Measurements from ENCODE around the gene AMPD3.

Gene AMPD3

GRCh38 chr11:10444725-10445315 is 10.2 kb upstream of the AMPD3 start:
- no peak for TF ChIP-seq Cebpa-rat (IDR thresholded peaks at IDR 0.05)
- Histone ChIP-seq H3K9me3 (no peaks in the 10 kb centered on the region), H3K27me3 (peaks cover 5% of the 10 kb centered on the region; the same call in 1 of the 2 replicates), H3K4me1 (peaks cover 47% of the 10 kb centered on the region), H3K27ac (no peak overlapping the region), H3K4me2 (peak overlapping the region; percentile 44), H3K36me3 (no peaks in the 10 kb centered on the region), H3K9ac (no peak overlapping the region), H3K4me3 (no peak overlapping the region), H4K20me1 (no peaks in the 10 kb centered on the region)

DNA sequence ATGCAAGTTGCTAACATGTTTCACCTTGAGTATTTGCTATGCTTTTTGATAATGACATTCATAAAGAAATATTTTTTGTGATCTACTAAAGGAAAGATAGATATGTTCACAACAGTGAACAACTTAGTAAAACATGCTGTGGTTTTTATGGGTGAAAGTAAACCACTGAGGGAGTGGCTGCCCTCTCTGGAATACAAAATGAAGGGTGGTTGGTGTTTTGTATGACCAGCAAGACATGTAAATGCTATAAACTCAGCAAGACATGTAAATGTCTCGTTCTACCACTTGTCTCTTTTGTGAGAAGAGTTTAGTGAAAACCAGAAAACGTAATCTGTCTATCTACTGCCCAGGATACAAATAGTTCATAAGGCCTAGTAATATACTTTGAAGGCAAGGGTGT is 7.6 kb upstream of the AMPD3 start:
- Histone ChIP-seq H3K36me3 (no peaks in the 10 kb centered on the region), H3K4me3 (no peak overlapping the region)
- no peak for TF ChIP-seq Cebpa-rat (IDR thresholded peaks at IDR 0.05)

DNA sequence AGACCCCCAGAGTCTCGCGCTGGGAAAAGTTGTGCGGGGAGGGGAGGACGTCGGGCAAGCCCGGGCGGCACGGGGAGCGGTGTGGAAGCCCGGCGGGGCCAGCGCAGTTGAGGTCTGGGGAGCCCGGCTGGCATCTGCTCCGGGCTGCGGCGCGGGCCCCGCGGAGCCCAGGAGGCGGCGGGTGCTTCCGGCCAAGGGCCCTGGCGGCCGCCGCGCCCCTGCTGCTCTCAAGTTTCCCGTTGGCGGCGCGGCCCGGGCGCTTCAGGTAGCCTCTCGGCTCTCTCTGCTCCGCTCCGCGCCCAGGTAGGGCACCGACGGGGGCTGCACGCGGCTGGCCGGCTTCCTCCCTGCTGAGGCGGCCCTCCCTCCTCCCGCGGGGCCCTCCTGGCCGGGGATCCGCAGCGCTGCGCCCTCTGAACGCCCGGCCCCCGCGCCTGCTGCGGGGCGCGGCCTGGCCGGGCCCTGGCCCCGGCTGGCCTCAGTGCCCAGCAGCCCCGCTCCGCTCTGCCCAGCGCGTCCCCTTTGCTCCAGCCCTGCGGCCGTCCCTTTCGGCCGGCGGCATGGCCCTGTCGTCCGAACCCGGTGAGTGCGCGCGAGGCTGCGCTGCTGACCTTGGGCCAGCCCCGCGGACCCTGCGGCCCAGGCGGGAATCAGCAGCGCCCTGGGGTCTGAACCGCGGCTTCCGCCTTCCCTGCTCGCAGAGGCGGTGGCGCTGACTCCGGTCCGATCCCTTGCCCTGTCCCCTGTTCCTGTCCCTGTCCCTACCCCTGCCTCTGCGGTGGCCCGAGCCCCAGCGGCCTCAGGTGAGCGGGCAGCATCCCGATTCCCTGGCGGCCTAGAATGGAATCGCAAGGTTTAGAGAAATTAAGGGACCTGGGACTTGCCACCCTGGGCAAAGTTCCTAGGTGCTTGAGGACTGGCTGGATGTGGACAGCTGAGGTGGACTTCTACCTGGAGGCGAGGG is 4.3 kb upstream of the AMPD3 start:
- no peaks in the 10 kb centered on the region for H3K36me3 ChIP-seq
- no peak for TF ChIP-seq Cebpa-rat (IDR thresholded peaks at IDR 0.05)
- peak overlapping the region; percentile 97 for H3K27ac ChIP-seq
- H3K9me3 ChIP-seq = no peaks in the 10 kb centered on the region
- peaks cover 17% of the 10 kb centered on the region; the same call in 1 of the 2 replicates for H3K27me3 ChIP-seq
- peak overlapping the region; percentile 77 for H3K4me3 ChIP-seq
- no peaks in the 10 kb centered on the region for H4K20me1 ChIP-seq
- H3K4me2 ChIP-seq = peak overlapping the region; percentile 98
- H3K9ac ChIP-seq = peak overlapping the region; percentile 91
- H3K4me1 ChIP-seq = peaks cover 51% of the 10 kb centered on the region

More for the DNA sequence above, 7.6 kb upstream of the AMPD3 start:
- Histone ChIP-seq H4K20me1 (no peaks in the 10 kb centered on the region), H3K4me1 (peaks cover 57% of the 10 kb centered on the region), H3K27me3 (peaks cover 17% of the 10 kb centered on the region; the same call in 1 of the 2 replicates), H3K27ac (no peak overlapping the region), H3K4me2 (no peak overlapping the region), H3K9me3 (no peaks in the 10 kb centered on the region), H3K9ac (no peak overlapping the region)

- Histone ChIP-seq H3K4me2 (peak overlapping the region; percentile 98), H3K4me3 (peak overlapping the region; percentile 77), H3K27me3 (peaks cover 17% of the 10 kb centered on the region; the same call in 1 of the 2 replicates), H3K36me3 (no peaks in the 10 kb centered on the region), H3K9me3 (no peaks in the 10 kb centered on the region), H4K20me1 (no peaks in the 10 kb centered on the region), H3K4me1 (peaks cover 58% of the 10 kb centered on the region), H3K27ac (peak overlapping the region; percentile 97), H3K9ac (peak overlapping the region; percentile 91)
- TF ChIP-seq Cebpa-rat (IDR thresholded peaks at IDR 0.05) = no peak
These were observed 3.5 kb upstream of the AMPD3 start for GRCh38 chr11:10451426-10452116.

DNA sequence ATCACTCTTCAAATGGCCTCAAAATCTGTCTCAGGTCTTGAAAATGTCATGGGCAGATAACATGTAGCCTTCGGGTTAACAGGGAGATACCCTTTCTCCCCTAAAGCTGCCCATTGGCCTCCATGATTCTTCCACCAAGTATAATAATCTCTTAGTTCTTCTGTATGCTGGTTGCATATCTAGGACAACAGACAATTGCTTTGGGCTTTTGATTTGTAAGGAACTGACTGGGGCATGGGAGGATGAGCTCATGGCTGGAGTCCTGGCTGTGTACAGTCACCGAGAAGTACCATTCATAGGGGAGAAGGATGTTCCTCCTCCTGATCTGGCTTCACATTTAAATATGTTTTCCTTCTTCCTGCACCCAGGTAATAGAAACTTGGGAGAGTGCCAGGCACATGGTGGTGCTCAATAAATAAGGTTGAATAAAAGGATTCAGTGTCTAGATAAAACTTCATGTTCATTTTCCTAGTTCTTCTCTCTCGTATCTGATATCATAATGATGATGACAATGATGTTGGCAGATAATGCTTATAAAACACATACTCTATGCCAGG is 2.8 kb upstream of the AMPD3 start:
- TF ChIP-seq Cebpa-rat (IDR thresholded peaks at IDR 0.05) = no peak
- Histone ChIP-seq H3K9ac (no peak overlapping the region), H3K4me1 (peaks cover 65% of the 10 kb centered on the region), H3K27me3 (peaks cover 17% of the 10 kb centered on the region; the same call in 1 of the 2 replicates), H3K4me2 (peak overlapping the region; percentile 98), H4K20me1 (no peaks in the 10 kb centered on the region), H3K4me3 (no peak overlapping the region), H3K27ac (0 out of 2 replicates have a peak overlapping the region, but pooled peaks have one; percentile 97), H3K36me3 (no peaks in the 10 kb centered on the region), H3K9me3 (no peaks in the 10 kb centered on the region)

- Histone ChIP-seq H3K4me2 (no peak overlapping the region), H3K9ac (no peak overlapping the region), H3K27ac (no peak overlapping the region), H3K36me3 (no peaks in the 10 kb centered on the region), H3K9me3 (no peaks in the 10 kb centered on the region), H3K4me1 (peaks cover 75% of the 10 kb centered on the region), H4K20me1 (no peaks in the 10 kb centered on the region), H3K27me3 (peaks cover 17% of the 10 kb centered on the region; the same call in 1 of the 2 replicates), H3K4me3 (no peak overlapping the region)
- no peak for TF ChIP-seq Cebpa-rat (IDR thresholded peaks at IDR 0.05)
These were observed 1.8 kb upstream of the AMPD3 start for GRCh38 chr11:10453261-10453660.

DNA sequence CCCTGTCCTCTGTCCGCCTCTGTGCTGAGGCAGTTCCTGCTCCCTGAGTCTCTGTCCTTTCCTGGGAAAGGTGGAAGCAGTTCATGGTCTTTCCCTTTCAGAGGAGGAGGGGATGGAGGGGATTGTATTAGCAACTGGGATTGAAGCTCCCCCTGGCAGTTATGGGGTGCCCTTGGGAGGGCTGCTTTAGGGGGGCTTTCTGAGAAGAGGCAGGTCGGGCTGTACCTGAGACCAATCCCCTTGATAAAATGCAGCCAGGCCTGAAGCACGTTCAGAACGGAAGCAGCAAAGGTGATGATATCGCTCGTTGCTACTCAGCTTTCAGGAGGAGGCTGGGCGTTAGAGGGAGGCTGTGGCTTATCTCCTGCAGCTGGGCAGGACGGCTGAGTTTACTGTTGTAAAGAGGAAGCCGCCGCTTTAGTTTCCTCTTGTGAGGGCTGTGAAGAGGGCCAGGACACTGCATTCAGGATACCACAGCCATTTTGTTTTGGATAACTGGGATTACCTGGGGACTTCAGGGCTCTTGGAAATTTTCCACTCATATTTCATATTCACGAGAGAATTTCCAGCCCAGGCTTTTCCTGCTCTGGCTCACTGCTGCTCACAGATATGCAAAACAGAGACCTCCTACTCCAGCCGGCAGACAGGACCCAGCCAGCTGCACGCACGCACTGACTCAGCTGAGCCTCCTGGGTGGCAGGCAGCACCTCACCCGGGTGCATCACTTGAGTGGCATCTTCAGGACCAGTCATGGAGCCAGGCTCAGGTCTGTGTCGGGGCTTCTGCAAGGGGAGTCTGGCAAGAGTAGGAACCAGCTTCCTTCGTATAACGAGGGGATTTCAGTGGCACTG is 798 bp downstream of the AMPD3 start:
- Histone ChIP-seq H3K27me3 (peaks cover 2% of the 10 kb centered on the region; the same call in 1 of the 2 replicates), H3K9ac (peak overlapping the region; percentile 56), H3K4me3 (peak overlapping the region; percentile 62), H3K36me3 (peaks cover under 1% of the 10 kb centered on the region; the same call in 1 of the 2 replicates), H4K20me1 (no peaks in the 10 kb centered on the region), H3K9me3 (no peaks in the 10 kb centered on the region), H3K4me1 (peaks cover 86% of the 10 kb centered on the region), H3K4me2 (peak overlapping the region; percentile 95), H3K27ac (peak overlapping the region; percentile 87)
- no peak for TF ChIP-seq Cebpa-rat (IDR thresholded peaks at IDR 0.05)

DNA sequence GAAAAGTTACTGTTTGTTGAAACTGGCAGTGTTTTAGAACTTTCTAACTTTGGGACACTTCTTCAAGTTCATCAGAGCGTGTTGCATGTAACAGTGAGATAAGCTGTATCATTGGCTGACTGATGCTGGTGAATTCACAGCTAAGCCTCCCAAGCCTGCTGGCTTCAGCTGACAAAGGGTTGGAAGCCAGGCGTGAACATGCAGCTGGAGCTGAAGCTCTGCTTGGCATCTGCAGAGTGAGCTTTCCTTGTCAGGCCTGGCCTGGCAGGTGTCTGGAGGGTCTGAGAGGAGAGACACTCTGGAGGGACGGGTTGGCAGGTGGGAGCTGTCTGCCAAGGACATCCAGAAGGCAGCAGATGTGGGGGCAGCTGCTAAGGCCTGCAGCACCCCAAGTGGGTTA is 1.5 kb downstream of the AMPD3 start:
- TF ChIP-seq Cebpa-rat (IDR thresholded peaks at IDR 0.05) = no peak
- Histone ChIP-seq H3K36me3 (peaks cover 7% of the 10 kb centered on the region), H3K4me2 (peak overlapping the region; percentile 95), H3K4me1 (peaks cover 82% of the 10 kb centered on the region), H3K27me3 (no peaks in the 10 kb centered on the region), H3K9ac (peak overlapping the region; percentile 56), H3K4me3 (peak overlapping the region; percentile 62), H4K20me1 (no peaks in the 10 kb centered on the region), H3K9me3 (no peaks in the 10 kb centered on the region), H3K27ac (peak overlapping the region; percentile 87)

Measured in BLaER1 (cell line).